Naive thymus-derived CD8-positive, alpha-beta T cell (primary cell): ENCODE data around the gene KRT32. TPM values are rescaled to one million over a fixed set of nuclear protein-coding genes. Genes with fewer than 3 reads are reported as not detected.
"Not testable (repeated sequence)": the region's sequence is repeated elsewhere in the genome, so short reads cannot be mapped to it uniquely, and the experiment has no call there.

Experiments used
- ATAC-seq, 2 donors: fragments of 150-1000 bp; cut with Tn5 transposase in 1 of 2; sonication (Bioruptor Pico), chemical (Tn5 transposase) in 1 of 2; 1 replicate in 1 of 2; 2 replicates in 1 of 2; pipeline ENCODE4 v1.10.0; 2021; ENCODE audit warnings: mild to moderate bottlenecking in 2 of 2, moderate library complexity in 2 of 2
- POLR2A ChIA-PET: fragments of 350-600 bp; sonication (Branson Sonifier 250); formaldehyde crosslinking; loops from one replicate; lab custom pipeline; 2021; ENCODE audit warnings: antibody characterized with exemption; lab: Charles Lee
- DNase-seq, 10 donors: peaks; one replicate each; pipeline versions ENCODE4 v3.0.0 to v3.0.0-alpha.2; 2020 to 2022
- H3K27ac Mint-ChIP-seq, 10 donors: one replicate each; pipeline ENCODE4 v1.8.0; 2020 to 2022; ENCODE audit warnings: mild to moderate bottlenecking in 10 of 10, mixed read lengths in 10 of 10, moderate library complexity in 4 of 10, inconsistent platforms in 1 of 10
- H3K27me3 Mint-ChIP-seq, 5 donors: one replicate each; pipeline ENCODE4 v1.8.0; 2021 to 2022; ENCODE audit warnings: mixed read lengths in 5 of 5
- H3K36me3 Mint-ChIP-seq, 3 donors: one replicate each; pipeline ENCODE4 v1.8.0; 2020 to 2022; ENCODE audit warnings: mixed read lengths in 3 of 3, mild to moderate bottlenecking in 2 of 3, inconsistent platforms in 1 of 3
- H3K4me1 Mint-ChIP-seq, 4 donors: one replicate each; pipeline ENCODE4 v1.8.0; 2021 to 2022; ENCODE audit warnings: mixed read lengths in 4 of 4
- H3K4me3 Mint-ChIP-seq, 10 donors: one replicate each; pipeline ENCODE4 v1.8.0; 2020 to 2022; ENCODE audit warnings: mild to moderate bottlenecking in 10 of 10, mixed read lengths in 10 of 10, moderate library complexity in 6 of 10, inconsistent platforms in 1 of 10
- H3K9me3 Mint-ChIP-seq, 9 donors: one replicate each; pipeline ENCODE4 v1.8.0; 2020 to 2022; ENCODE audit warnings: mixed read lengths in 9 of 9, mild to moderate bottlenecking in 3 of 9, inconsistent platforms in 1 of 9, moderate library complexity in 1 of 9
- polyA plus RNA-seq, 3 donors: library from polyadenylated mRNA; unstranded; fragments of 300-500 nt; fragmentation: Illumina TruSeq; gene quantifications; one replicate each; pipeline ENCODE4 v1.2.3, GENCODE V29; 2021
- total RNA-seq, 8 experiments: library from RNA in 2 of 8; stranded (reverse) in 2 of 8; gene quantifications; one replicate each; pipeline ENCODE4 v1.2.3 and lab custom pipeline; 2021 to 2026

Gene KRT32
- total and polyA plus RNA-seq, 5 experiments from 2014 or later = not detected

DNA sequence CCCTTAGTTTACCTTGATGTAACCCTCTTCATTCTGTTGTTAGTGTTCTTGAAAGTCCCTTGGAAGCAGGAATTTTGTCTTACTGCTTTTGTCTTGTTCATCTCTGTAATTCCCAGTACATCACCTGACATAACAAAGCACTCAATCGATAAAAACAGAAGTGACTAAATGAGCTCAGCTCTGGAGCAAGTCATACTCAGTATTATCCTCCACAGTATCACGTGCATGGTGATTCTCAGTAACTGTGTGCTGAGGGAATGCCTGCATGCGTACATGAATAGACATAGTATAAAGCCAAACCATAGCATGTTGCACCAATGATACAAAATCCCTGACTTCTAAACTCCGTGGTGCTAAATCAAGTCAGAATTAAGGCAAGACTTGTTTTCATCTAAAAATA, 33.6 kb downstream of the KRT32 start:
- Mint-ChIP-seq H3K27ac (no peak overlapping the region), H3K36me3 (no peaks in the 10 kb centered on the region), H3K9me3 (no peaks in the 10 kb centered on the region), H3K27me3 (peaks cover 0 to 3% (median 0%) of the 10 kb centered on the region in 5 donors), H3K4me1 (peaks cover 0 to 15% (median 9%) of the 10 kb centered on the region in 4 donors), H3K4me3 (no peak overlapping the region)
- ATAC-seq (no peak), DNase-seq (no peak)
- POLR2A ChIA-PET = no interaction called here

DNA sequence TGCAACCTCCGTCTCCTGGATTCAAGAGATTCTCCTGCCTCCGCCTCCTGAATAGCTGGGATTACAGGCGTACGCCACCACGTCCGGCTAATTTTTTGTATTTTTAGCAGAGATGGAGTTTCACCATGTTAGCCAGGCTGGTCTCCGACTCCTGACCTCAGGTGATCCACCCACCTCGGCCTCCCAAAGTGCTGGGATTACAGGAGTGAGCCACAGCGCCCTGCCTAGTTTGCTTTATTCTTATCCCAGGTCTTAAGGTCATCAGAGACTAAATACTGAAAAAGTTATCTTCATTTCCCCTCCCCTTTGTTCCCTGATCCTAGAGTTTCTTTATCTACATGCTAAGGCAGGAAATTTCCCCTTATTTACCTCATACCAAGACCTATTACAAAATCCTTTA, 36.8 kb downstream of the KRT32 start:
- H3K4me3 Mint-ChIP-seq, DNase-seq, ATAC-seq, H3K27me3 Mint-ChIP-seq, POLR2A ChIA-PET, H3K9me3 Mint-ChIP-seq, H3K36me3 Mint-ChIP-seq: not testable (repeated sequence)
- Mint-ChIP-seq H3K27ac (peak overlapping the region in 1 of 10 donors; percentile 12), H3K4me1 (peaks cover 2 to 15% (median 8%) of the 10 kb centered on the region in 4 donors)

GRCh38 chr17:41429667-41430066, 37.5 kb downstream of the KRT32 start:
- POLR2A ChIA-PET = no interaction called here
- no peak for ATAC-seq
- Mint-ChIP-seq H3K9me3 (no peaks in the 10 kb centered on the region), H3K4me3 (no peak overlapping the region), H3K27me3 (peaks cover 0 to 3% (median 0%) of the 10 kb centered on the region in 5 donors), H3K27ac (no peak overlapping the region), H3K4me1 (peaks cover 3 to 12% (median 4%) of the 10 kb centered on the region in 4 donors), H3K36me3 (no peaks in the 10 kb centered on the region)
- no peak for DNase-seq

DNA sequence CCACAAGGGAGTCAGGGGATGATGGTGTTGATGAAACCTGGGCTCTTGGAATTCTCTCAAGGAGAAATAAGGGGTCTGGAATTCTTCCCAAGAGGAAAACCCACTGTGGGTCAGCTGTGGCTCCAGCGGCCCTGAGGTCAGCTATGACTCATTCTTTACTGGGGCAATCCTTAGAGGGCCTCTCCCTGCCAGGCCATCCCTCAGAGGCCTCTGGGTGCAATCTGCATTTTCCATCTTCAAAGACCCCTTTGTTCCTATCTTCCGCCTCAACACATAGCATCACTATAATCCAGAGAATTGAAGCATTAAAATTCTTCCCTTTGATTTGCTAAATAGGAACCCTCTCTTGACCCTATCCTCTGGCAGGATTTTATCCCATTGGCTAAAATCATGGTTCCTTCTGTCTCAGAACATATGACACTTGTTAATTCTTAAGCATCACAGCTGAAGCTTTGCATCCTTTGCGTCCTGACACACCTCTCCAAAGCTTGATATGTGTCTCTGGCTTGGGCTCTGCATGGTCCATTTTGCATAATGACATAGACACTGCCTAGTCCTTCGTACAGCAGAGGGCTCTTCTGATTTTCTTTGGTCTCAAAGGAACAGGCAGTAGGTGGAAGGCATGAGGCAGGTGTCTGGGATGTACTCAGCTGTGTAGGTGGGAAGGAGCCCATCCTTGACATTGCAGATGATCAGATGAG, 38.4 kb downstream of the KRT32 start:
- no peak overlapping the region for H3K27ac Mint-ChIP-seq
- H3K4me1 Mint-ChIP-seq = peaks cover 0 to 4% (median 2%) of the 10 kb centered on the region in 4 donors
- POLR2A ChIA-PET = no interaction called here
- H3K27me3 Mint-ChIP-seq = peaks cover 0 to 3% (median 0%) of the 10 kb centered on the region in 5 donors
- H3K9me3 Mint-ChIP-seq = no peaks in the 10 kb centered on the region
- no peaks in the 10 kb centered on the region for H3K36me3 Mint-ChIP-seq
- ATAC-seq (no peak), DNase-seq (no peak)
- H3K4me3 Mint-ChIP-seq = no peak overlapping the region

- no peak for ATAC-seq
- no peaks in the 10 kb centered on the region for H3K9me3 Mint-ChIP-seq
- no peaks in the 10 kb centered on the region for H3K36me3 Mint-ChIP-seq
- peaks cover 3 to 16% (median 15%) of the 10 kb centered on the region in 4 donors for H3K4me1 Mint-ChIP-seq
- H3K27ac Mint-ChIP-seq = peak within 1 kb of the TSS in 1 of 10 donors; percentile 67
- POLR2A ChIA-PET = no interaction called here
- H3K27me3 Mint-ChIP-seq = peaks cover 0 to 4% (median 0%) of the 10 kb centered on the region in 5 donors
- H3K4me3 Mint-ChIP-seq = no peak within 1 kb of the TSS
- no peak for DNase-seq
These were observed 43.0 kb downstream of the KRT32 start, which contains the start of gene KRT37 for GRCh38 chr17:41424111-41424635. KRT37 (minus strand) TSS chr17:41424585; CDS start chr17:41424523, 62 bp downstream.

DNA sequence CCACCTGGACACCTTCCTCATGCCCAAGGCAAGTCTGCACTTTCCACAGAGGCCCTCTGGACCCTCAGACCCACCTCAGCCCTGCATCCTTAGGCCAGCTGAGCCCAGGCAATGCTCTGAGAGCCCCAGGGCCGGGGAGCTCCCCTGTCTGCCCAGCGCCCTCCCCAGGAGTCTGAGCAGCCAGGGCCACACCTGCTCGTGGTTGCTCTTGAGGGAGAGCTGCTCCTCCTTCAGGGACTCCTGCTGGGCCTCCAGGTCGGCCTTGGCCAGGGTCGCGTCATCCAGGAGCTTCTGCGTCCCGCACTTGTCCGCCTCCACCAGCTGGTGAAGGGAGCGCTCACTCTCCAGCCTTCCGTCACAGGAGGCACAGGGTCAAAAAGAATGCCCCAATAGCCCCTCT, 44.6 kb downstream of the KRT32 start:
- H3K4me3 Mint-ChIP-seq, H3K9me3 Mint-ChIP-seq, H3K36me3 Mint-ChIP-seq, DNase-seq, ATAC-seq, H3K27ac Mint-ChIP-seq, H3K27me3 Mint-ChIP-seq, POLR2A ChIA-PET: not testable (repeated sequence)
- peaks cover 3 to 22% (median 18%) of the 10 kb centered on the region in 4 donors for H3K4me1 Mint-ChIP-seq

DNA sequence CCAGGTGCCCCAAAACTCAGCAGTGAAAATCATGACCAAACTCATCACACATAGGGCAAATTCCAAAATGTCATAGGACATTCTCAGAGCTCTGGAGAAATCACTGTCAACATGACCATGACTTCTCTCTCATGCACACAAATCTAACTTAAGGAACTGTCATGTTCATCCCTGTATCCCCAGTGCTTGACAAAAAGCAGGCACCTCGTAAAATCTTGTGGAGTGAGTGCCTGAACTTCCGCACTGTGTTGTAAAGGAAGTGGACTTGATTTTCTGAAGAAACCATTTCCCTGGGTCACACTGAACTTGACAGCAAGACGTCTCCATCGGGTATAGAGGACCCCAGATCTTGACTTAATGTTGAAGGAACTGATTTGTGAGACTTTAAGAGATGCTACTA, 45.6 kb downstream of the KRT32 start:
- Mint-ChIP-seq H3K4me1 (peaks cover 5 to 27% (median 21%) of the 10 kb centered on the region in 4 donors), H3K9me3 (no peaks in the 10 kb centered on the region), H3K4me3 (no peak overlapping the region), H3K27ac (peak overlapping the region in 2 of 10 donors; percentile 10 to 77), H3K36me3 (no peaks in the 10 kb centered on the region), H3K27me3 (peaks cover 0 to 4% (median 0%) of the 10 kb centered on the region in 5 donors)
- DNase-seq (no peak), ATAC-seq (no peak)
- POLR2A ChIA-PET = no interaction called here

DNA sequence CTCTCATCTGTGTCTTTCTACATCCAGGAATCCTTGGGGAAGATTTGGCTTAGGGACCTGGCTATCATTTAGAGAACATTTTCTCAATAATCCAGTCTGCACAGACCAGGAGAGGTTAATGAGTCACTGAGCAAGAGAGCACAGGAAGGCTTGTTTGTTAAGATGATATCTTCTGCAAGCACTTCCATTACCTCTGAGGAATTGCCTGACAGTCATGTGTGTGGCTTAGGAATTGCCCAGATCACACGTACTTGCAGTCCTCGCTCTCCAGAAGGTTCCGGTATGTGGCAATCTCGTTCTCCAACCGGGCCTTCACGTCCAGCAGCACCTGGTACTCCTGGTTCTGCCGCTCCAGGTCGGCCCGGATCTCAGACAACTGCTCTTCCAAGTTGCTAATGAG, 46.1 kb downstream of the KRT32 start:
- no peak for DNase-seq
- Mint-ChIP-seq H3K4me1 (peaks cover 5 to 27% (median 21%) of the 10 kb centered on the region in 4 donors), H3K27me3 (peaks cover 0 to 4% (median 0%) of the 10 kb centered on the region in 5 donors), H3K36me3 (no peaks in the 10 kb centered on the region), H3K27ac (peak overlapping the region in 2 of 10 donors; percentile 10 to 77), H3K9me3 (no peaks in the 10 kb centered on the region), H3K4me3 (peak overlapping the region in 1 of 10 donors; percentile 10)
- POLR2A ChIA-PET = no interaction called here
- no peak for ATAC-seq

GRCh38 chr17:41420134-41420533, 47.1 kb downstream of the KRT32 start:
- Mint-ChIP-seq H3K27me3 (peaks cover 0 to 5% (median 0%) of the 10 kb centered on the region in 5 donors), H3K4me3 (no peak overlapping the region), H3K27ac (peak overlapping the region in 1 of 10 donors; percentile 47), H3K4me1 (peaks cover 5 to 27% (median 20%) of the 10 kb centered on the region in 4 donors), H3K36me3 (no peaks in the 10 kb centered on the region), H3K9me3 (no peaks in the 10 kb centered on the region)
- POLR2A ChIA-PET = no interaction called here
- no peak for DNase-seq
- ATAC-seq = no peak

DNA sequence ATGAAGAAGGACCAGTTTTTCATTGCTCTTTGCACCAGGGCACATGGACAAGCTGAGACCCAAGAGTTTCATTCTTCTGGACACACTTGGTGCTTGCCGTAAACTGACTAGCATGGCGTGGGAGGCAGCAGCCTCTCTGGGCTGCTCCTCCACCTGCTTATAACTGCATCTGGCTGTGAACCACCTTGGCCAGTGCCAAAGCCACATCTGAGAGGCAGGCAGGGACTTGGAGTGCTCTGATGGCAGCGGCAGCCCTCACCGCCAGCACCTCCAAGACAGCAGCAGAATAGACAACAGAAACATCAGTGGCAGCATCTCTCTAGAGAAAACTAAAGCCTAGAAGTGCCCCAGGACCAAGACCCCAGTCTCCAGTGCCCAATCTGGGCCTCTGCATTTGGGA, 47.5 kb downstream of the KRT32 start:
- Mint-ChIP-seq H3K27me3 (peaks cover 0 to 5% (median 0%) of the 10 kb centered on the region in 5 donors), H3K36me3 (no peaks in the 10 kb centered on the region), H3K4me3 (no peak overlapping the region), H3K9me3 (no peaks in the 10 kb centered on the region), H3K4me1 (peaks cover 5 to 27% (median 19%) of the 10 kb centered on the region in 4 donors), H3K27ac (peak overlapping the region in 3 of 10 donors; percentile 41 to 77 (median 47))
- peak; percentile 37 to 71 for ATAC-seq
- POLR2A ChIA-PET = no interaction called here
- peak in 3 of 10 donors; percentile 13 to 24 (median 19) for DNase-seq

- peaks cover 0 to 5% (median 0%) of the 10 kb centered on the region in 5 donors for H3K27me3 Mint-ChIP-seq
- peak overlapping the region in 2 of 10 donors; percentile 21 to 39 for H3K27ac Mint-ChIP-seq
- DNase-seq (no peak), ATAC-seq (no peak)
- H3K36me3 Mint-ChIP-seq = no peaks in the 10 kb centered on the region
- H3K4me3 Mint-ChIP-seq = no peak overlapping the region
- no peaks in the 10 kb centered on the region for H3K9me3 Mint-ChIP-seq
- POLR2A ChIA-PET = no interaction called here
- peaks cover 5 to 27% (median 19%) of the 10 kb centered on the region in 4 donors for H3K4me1 Mint-ChIP-seq
These were observed 48.9 kb downstream of the KRT32 start for GRCh38 chr17:41418116-41418860.

GRCh38 chr17:41417576-41418015, 49.6 kb downstream of the KRT32 start:
- Mint-ChIP-seq H3K36me3 (no peaks in the 10 kb centered on the region), H3K9me3 (no peaks in the 10 kb centered on the region), H3K4me3 (no peak overlapping the region), H3K27me3 (peaks cover 0 to 3% (median 0%) of the 10 kb centered on the region in 5 donors), H3K4me1 (peaks cover 5 to 27% (median 19%) of the 10 kb centered on the region in 4 donors), H3K27ac (peak overlapping the region in 3 of 10 donors; percentile 21 to 54 (median 49))
- no peak for ATAC-seq
- POLR2A ChIA-PET = no interaction called here
- DNase-seq = no peak
